HUES48 (cell line): ENCODE measurements around the gene IRF9.

Experiments
- H3K27ac ChIP-seq: one replicate; pipeline ENCODE4 v1.7.0; 2013; ENCODE audit warnings: low read depth, low read length, inconsistent platforms
- H3K27me3 ChIP-seq: 2 replicates; pipeline ENCODE4 v1.6.1; 2013; ENCODE audit warnings: mild to moderate bottlenecking, low read length; ENCODE audit not compliant: control insufficient read depth, insufficient read depth
- H3K36me3 ChIP-seq: 2 replicates; pipeline ENCODE4 v1.6.1; 2013; ENCODE audit warnings: low read length; ENCODE audit not compliant: control insufficient read depth, insufficient read depth
- H3K4me1 ChIP-seq: 2 replicates; pipeline ENCODE4 v1.6.1; 2013; ENCODE audit warnings: mild to moderate bottlenecking, low read length; ENCODE audit not compliant: control insufficient read depth, insufficient read depth
- H3K4me3 ChIP-seq: 2 replicates; pipeline ENCODE4 v1.5.1; 2013; ENCODE audit warnings: mild to moderate bottlenecking, low read depth, low read length
- H3K9ac ChIP-seq: 2 replicates; pipeline ENCODE4 v1.6.1; 2013; ENCODE audit warnings: mild to moderate bottlenecking, low read depth, low read length, moderate library complexity
- H3K9me3 ChIP-seq: 2 replicates; pipeline ENCODE4 v1.6.1; 2013; ENCODE audit warnings: low read length; ENCODE audit not compliant: control insufficient read depth, insufficient read depth

IRF9 gene

DNA sequence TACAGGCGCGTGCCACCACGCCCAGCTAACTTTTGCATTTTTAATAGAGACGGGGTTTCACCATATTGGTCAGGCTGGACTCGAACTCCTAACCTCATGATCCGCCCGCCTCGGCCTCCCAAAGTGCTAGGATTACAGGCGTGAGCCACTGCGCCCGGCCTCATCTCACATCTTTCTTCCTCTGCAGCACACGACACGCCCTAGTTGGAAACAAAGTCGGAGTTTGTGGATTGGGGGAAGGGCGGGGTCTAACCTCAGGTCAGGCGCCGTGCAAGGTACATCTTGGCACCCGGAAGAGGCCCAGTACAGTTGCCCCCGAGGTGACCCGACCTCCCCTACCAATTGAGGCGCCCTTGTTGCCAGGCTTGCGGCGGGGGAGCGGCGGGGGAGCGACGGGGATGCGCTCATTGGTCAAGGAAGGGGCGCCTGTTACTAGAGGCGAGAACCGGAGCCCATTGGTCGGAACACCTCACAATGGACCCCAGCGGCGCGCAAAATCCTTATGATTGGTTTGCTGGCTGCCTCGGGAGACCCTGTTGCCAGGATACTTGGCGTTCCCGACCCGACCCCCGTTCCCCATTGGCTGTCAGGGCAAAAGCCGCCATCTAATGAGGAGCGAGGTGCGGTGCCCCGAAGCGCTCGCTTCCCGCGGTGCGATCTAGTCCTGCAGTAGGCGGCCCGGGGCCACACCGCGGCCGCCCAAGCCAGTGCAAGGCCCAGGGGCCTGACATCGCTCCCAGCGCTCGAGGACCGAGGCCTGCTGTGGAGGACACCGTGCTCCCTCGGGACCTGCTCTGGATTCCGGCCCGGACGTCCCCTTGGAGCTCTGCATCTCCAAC is 10.6 kb downstream of the IRF9 start, which contains the start of gene REC8:
TSS of gene REC8 (plus strand) at position 659 of the 839 bp plus-strand sequence. CDS start 473 bp downstream, outside the sequence.
- no peaks in the 10 kb centered on the region for H3K9me3 ChIP-seq
- peak within 1 kb of the TSS; percentile 78 for H3K4me3 ChIP-seq
- H3K9ac ChIP-seq: 0 out of 2 replicates have a peak within 1 kb of the TSS, but pooled peaks have one; percentile 15
- H3K36me3 ChIP-seq: peaks cover 15% of the 10 kb centered on the region
- H3K27me3 ChIP-seq: no peaks in the 10 kb centered on the region
- H3K27ac ChIP-seq: peak within 1 kb of the TSS; percentile 50
- 0 out of 2 replicates have a peak, but pooled peaks cover 6% of the 10 kb centered on the region for H3K4me1 ChIP-seq

DNA sequence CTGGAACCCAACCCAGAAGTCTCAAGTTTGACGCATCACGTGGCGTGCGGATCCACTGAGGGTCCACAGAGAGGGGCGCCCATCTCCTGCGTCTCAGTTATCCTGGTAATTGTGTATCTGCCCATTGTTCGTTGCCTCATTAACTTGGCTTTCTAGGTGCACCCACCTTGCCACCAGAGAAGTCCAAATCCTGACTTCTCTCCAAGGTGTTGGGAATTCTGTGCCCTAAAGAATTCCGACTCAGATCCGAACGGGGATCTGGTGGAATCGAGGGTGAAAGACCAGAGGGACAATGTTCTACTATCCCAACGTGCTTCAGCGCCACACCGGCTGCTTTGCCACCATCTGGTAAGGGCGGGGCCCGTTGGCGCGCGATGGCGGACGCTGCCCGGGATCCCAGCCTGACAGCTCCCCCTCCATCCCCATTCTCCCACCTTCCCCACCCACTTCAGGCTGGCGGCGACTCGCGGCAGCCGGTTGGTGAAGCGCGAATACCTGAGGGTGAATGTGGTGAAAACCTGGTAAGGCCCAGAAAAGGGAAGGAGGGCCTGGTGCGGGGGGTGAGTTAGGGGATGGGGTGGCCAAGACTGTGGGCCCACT is 11.3 kb downstream of the IRF9 start:
- no peaks in the 10 kb centered on the region for H3K27me3 ChIP-seq
- H3K4me3 ChIP-seq: peak overlapping the region; percentile 78
- 0 out of 2 replicates have a peak, but pooled peaks cover 6% of the 10 kb centered on the region for H3K4me1 ChIP-seq
- H3K27ac ChIP-seq: peak overlapping the region; percentile 50
- no peaks in the 10 kb centered on the region for H3K9me3 ChIP-seq
- H3K36me3 ChIP-seq: peaks cover 22% of the 10 kb centered on the region
- 0 out of 2 replicates have a peak overlapping the region, but pooled peaks have one; percentile 15 for H3K9ac ChIP-seq

DNA sequence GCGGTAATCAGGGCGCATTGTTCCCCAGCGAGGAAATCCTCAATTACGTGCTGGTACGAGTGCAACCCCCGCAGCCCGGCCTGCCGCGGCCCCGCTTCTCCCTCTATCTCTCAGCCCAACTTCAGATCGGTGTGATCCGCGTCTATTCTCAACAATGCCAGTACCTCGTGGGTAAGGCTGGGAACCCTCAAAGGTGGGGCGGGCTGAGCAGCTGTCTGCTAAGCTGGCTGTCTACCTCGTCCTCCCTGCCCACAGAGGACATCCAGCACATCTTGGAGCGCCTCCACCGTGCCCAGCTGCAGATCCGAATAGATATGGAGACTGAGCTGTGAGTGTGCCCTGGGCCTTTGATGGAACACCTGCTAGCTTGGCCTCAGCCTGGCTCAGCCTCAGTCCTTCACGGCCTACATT is 11.8 kb downstream of the IRF9 start:
- H3K27ac ChIP-seq: no peak overlapping the region
- H3K36me3 ChIP-seq: peaks cover 28% of the 10 kb centered on the region
- H3K9ac ChIP-seq: no peak overlapping the region
- 0 out of 2 replicates have a peak, but pooled peaks cover 6% of the 10 kb centered on the region for H3K4me1 ChIP-seq
- H3K4me3 ChIP-seq: peak overlapping the region; percentile 78
- H3K27me3 ChIP-seq: no peaks in the 10 kb centered on the region
- H3K9me3 ChIP-seq: no peaks in the 10 kb centered on the region

- no peaks in the 10 kb centered on the region for H3K9me3 ChIP-seq
- H3K4me3 ChIP-seq: no peak overlapping the region
- H3K27me3 ChIP-seq: no peaks in the 10 kb centered on the region
- H3K36me3 ChIP-seq: peaks cover 64% of the 10 kb centered on the region
- H3K9ac ChIP-seq: no peak overlapping the region
- H3K27ac ChIP-seq: no peak overlapping the region
- H3K4me1 ChIP-seq: 0 out of 2 replicates have a peak, but pooled peaks cover 6% of the 10 kb centered on the region
Measured at GRCh38 chr14:24176599-24176998, 15.5 kb downstream of the IRF9 start.

- no peak overlapping the region for H3K4me3 ChIP-seq
Measured at GRCh38 chr14:24177041-24177825, 16.2 kb downstream of the IRF9 start.

DNA sequence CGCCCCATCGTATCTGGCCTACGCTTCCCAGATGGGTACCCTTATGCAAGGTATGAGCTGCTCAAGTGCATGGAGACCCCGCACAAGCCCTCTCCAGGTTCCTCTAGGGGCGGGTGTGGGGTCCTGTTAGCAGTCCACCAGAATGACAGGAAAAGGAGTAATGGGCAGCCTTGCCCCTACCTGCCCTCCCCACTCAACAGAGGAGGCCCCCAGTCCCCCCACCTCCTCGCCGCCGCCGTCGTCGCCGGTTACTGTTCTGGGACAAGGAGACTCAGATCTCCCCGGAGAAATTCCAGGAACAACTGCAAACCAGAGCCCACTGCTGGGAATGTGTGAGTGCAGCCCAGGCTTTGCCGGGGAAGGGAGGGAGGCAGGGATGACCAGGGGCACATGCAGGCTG is 16.8 kb downstream of the IRF9 start:
- Histone ChIP-seq H3K9me3 (no peaks in the 10 kb centered on the region), H3K4me1 (no peaks in the 10 kb centered on the region), H3K27ac (no peak overlapping the region), H3K36me3 (peaks cover 77% of the 10 kb centered on the region), H3K4me3 (no peak overlapping the region), H3K9ac (no peak overlapping the region), H3K27me3 (no peaks in the 10 kb centered on the region)

More at GRCh38 chr14:24177041-24177825, 16.2 kb downstream of the IRF9 start:
- no peaks in the 10 kb centered on the region for H3K9me3 ChIP-seq
- H3K36me3 ChIP-seq: peaks cover 70% of the 10 kb centered on the region
- 0 out of 2 replicates have a peak, but pooled peaks cover 4% of the 10 kb centered on the region for H3K4me1 ChIP-seq
- no peak overlapping the region for H3K27ac ChIP-seq
- no peaks in the 10 kb centered on the region for H3K27me3 ChIP-seq
- no peak overlapping the region for H3K9ac ChIP-seq

GRCh38 chr14:24178399-24179178 is 17.5 kb downstream of the IRF9 start:
- H3K9ac ChIP-seq: no peak overlapping the region
- peaks cover 78% of the 10 kb centered on the region for H3K36me3 ChIP-seq
- H3K27me3 ChIP-seq: no peaks in the 10 kb centered on the region
- no peak overlapping the region for H3K4me3 ChIP-seq
- H3K9me3 ChIP-seq: no peaks in the 10 kb centered on the region
- H3K4me1 ChIP-seq: no peaks in the 10 kb centered on the region
- no peak overlapping the region for H3K27ac ChIP-seq

GRCh38 chr14:24179294-24179960 is 18.4 kb downstream of the IRF9 start:
- no peak overlapping the region for H3K27ac ChIP-seq
- H3K9me3 ChIP-seq: no peaks in the 10 kb centered on the region
- H3K27me3 ChIP-seq: no peaks in the 10 kb centered on the region
- H3K36me3 ChIP-seq: peaks cover 84% of the 10 kb centered on the region
- H3K9ac ChIP-seq: no peak overlapping the region
- no peak overlapping the region for H3K4me3 ChIP-seq
- no peaks in the 10 kb centered on the region for H3K4me1 ChIP-seq

DNA sequence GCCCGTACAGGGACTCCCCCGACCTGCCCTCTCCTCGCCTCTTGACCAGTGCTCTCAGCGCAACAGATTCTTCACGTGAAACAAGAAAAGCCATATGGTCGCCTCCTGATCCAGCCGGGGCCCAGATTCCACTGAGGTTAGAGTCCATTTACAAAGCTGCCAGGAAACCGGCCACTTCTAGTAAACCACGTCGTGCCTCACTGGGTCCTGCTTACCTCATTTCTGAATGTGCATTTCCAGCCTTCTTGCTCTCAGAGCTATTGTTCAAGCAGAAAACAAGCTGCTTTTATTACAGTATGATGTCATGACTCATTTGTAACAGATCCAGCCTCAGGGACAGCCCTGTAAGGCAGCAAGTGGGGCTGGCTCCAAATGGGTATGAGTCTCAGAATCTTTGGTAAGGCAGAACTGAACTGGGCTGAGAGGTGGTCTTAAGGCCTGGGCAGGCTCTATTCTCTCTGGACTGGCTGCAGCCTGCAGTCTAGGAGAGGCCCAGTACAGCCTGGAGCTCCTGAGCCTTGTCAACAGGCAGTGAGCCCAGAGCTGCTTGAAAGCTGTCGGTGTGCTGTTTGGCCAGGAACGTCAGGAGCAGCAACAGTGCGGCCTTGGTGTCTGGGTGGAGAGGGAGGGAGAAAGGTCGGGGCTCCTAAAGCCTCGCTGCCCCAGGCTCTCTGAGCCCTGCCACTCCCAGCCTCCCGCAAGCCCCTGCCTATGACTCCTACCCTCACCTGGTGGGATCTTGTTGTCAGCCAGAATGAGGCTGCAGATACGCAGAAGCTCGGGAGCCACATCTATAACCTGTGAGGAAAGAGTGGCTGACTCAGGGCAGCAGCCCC is 19.1 kb downstream of the IRF9 start:
- H3K4me3 ChIP-seq: no peak overlapping the region
- H3K27ac ChIP-seq: no peak overlapping the region
- H3K9ac ChIP-seq: no peak overlapping the region
- H3K36me3 ChIP-seq: peaks cover 87% of the 10 kb centered on the region
- H3K9me3 ChIP-seq: no peaks in the 10 kb centered on the region
- H3K4me1 ChIP-seq: no peaks in the 10 kb centered on the region
- H3K27me3 ChIP-seq: no peaks in the 10 kb centered on the region
